ENCODE measurements around the gene PDGFRB. TPM values are rescaled to one million over a fixed set of nuclear protein-coding genes. Genes with fewer than 3 reads are reported as not detected.

PDGFRB gene
- total RNA-seq, 1 donor = 531 TPM

DNA sequence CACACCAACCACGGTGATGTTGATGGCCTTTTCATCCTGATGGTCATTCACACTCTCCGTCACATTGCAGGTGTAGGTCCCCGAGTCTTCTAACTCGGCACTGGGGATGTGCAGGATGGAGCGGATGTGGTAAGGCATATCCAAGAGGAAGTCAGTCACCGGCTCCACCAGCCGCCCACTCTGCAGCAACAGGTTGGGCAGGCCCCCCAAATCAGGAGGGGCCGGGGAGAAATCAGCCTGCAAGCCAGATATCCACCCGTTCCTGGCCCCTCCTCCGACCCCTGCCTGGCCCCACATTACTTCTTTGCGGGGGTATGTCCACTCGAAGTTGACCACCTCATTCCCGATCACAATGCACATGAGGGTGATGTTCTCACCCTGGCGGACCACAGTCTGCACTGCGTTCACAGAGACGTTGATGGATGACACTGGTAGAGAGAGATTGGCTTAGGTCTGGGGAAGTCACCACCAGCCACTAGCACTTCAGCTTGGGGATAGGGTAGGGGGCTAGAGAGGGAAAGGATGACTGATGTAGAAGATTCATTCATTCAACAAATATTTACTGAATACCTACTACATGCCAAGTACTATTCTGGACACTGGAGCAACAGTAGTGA lies 22.0 kb downstream of the PDGFRB start:
- TF ChIP-seq, protein P1, sequence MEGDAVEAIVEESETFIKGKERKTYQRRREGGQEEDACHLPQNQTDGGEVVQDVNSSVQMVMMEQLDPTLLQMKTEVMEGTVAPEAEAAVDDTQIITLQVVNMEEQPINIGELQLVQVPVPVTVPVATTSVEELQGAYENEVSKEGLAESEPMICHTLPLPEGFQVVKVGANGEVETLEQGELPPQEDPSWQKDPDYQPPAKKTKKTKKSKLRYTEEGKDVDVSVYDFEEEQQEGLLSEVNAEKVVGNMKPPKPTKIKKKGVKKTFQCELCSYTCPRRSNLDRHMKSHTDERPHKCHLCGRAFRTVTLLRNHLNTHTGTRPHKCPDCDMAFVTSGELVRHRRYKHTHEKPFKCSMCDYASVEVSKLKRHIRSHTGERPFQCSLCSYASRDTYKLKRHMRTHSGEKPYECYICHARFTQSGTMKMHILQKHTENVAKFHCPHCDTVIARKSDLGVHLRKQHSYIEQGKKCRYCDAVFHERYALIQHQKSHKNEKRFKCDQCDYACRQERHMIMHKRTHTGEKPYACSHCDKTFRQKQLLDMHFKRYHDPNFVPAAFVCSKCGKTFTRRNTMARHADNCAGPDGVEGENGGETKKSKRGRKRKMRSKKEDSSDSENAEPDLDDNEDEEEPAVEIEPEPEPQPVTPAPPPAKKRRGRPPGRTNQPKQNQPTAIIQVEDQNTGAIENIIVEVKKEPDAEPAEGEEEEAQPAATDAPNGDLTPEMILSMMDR (IDR thresholded peaks at IDR 0.05; ENCODE audit: extremely low read depth, low read depth, low read length) = no peak
- H3K36me3 ChIP-seq (ENCODE audit: insufficient read depth, low read length) = peaks cover 78% of the 10 kb centered on the region
- H3K9me3 ChIP-seq (ENCODE audit: low read depth, low read length) = no peaks in the 10 kb centered on the region
- no peaks in the 10 kb centered on the region for H4K20me1 ChIP-seq (ENCODE audit: insufficient read depth, low read length)
- H3K4me2 ChIP-seq (ENCODE audit: insufficient read depth, low read length) = no peak overlapping the region
- DNase-seq (ENCODE audit: insufficient read length, low spot score, missing footprints) = peak; percentile 52
- peaks cover 43% of the 10 kb centered on the region for H3K79me2 ChIP-seq (ENCODE audit: insufficient read depth, low read length)
- no peak overlapping the region for H2AFZ ChIP-seq (ENCODE audit: low read length)
- H3K27ac ChIP-seq (ENCODE audit: low read depth, low read length) = no peak overlapping the region
- peaks cover 50% of the 10 kb centered on the region for H3K4me1 ChIP-seq (ENCODE audit: insufficient read depth, low read length)
- no peaks in the 10 kb centered on the region for H3K27me3 ChIP-seq (ENCODE audit: insufficient read depth, low read length)
- H3K4me3 ChIP-seq (ENCODE audit: insufficient read depth, low read length) = no peak overlapping the region

DNA sequence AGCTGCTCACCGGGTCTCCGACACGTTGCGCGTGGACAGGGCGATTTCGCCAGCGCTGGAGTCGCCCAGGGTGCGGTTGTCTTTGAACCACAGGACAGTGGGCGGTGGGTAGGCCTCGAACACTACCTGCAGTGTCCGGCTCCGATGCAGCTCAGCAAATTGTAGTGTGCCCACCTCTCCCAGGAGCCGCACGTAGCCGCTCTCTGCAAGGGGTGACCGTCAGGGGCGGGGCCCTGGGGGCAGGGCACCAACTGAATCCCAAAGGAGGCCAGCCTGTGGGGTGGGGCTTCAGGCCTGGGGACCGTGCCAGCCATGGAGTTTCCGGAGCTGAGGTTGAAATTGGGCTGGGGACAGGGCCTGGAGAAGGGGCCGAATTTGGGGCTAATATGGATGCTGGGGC lies 22.9 kb downstream of the PDGFRB start:
- Histone ChIP-seq H3K27me3 (ENCODE audit: insufficient read depth, low read length) (no peaks in the 10 kb centered on the region), H3K4me2 (ENCODE audit: insufficient read depth, low read length) (no peak overlapping the region), H3K4me3 (ENCODE audit: insufficient read depth, low read length) (no peak overlapping the region), H3K4me1 (ENCODE audit: insufficient read depth, low read length) (peaks cover 41% of the 10 kb centered on the region), H3K27ac (ENCODE audit: low read depth, low read length) (no peak overlapping the region), H3K79me2 (ENCODE audit: insufficient read depth, low read length) (peaks cover 39% of the 10 kb centered on the region), H3K36me3 (ENCODE audit: insufficient read depth, low read length) (peaks cover 87% of the 10 kb centered on the region), H4K20me1 (ENCODE audit: insufficient read depth, low read length) (no peaks in the 10 kb centered on the region), H3K9me3 (ENCODE audit: low read depth, low read length) (no peaks in the 10 kb centered on the region), H2AFZ (ENCODE audit: low read length) (no peak overlapping the region)
- DNase-seq (ENCODE audit: insufficient read length, low spot score, missing footprints) = peak; percentile 52
- TF ChIP-seq, protein P1 (IDR thresholded peaks at IDR 0.05; ENCODE audit: extremely low read depth, low read depth, low read length) = no peak

DNA sequence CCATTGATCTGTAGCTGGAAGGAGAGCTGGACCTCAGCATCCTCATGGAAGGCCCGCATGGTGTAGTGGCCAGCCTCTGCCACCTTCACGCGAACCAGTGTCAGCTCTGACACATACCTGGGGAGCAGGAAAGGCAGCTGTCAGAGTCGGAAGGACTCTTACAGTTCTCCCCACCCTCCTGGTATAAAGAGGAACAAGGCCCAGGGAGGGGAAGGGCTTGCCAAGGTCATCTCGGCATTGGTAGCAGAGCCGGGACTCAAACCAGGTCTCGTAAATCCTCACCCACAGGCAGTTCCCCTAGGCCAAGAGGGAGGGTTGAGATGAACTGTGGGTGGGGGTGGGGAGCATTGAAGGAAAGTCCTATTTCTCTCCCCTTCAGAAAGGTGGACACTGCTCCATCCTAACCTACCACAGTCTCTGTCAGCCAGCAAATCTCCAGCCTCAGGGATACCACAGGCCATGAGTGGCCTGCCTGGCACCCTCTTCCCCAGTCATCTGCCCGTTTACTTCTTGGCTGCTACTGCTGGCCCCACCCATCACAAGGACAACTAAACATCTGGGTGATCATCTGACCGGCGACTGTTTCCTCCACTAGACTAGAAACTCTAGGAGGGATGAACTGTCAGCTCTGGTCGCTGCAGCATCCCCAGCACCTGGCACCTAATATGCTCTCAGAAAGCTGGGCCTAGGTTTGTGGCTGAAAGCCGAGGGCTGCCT lies 23.5 kb downstream of the PDGFRB start:
- H3K4me1 ChIP-seq (ENCODE audit: insufficient read depth, low read length) = peaks cover 35% of the 10 kb centered on the region
- no peaks in the 10 kb centered on the region for H4K20me1 ChIP-seq (ENCODE audit: insufficient read depth, low read length)
- peak; percentile 92 for DNase-seq (ENCODE audit: insufficient read length, low spot score, missing footprints)
- no peak overlapping the region for H3K4me2 ChIP-seq (ENCODE audit: insufficient read depth, low read length)
- no peak overlapping the region for H2AFZ ChIP-seq (ENCODE audit: low read length)
- peaks cover 91% of the 10 kb centered on the region for H3K36me3 ChIP-seq (ENCODE audit: insufficient read depth, low read length)
- peaks cover 33% of the 10 kb centered on the region for H3K79me2 ChIP-seq (ENCODE audit: insufficient read depth, low read length)
- no peak overlapping the region for H3K4me3 ChIP-seq (ENCODE audit: insufficient read depth, low read length)
- TF ChIP-seq, protein P1 (IDR thresholded peaks at IDR 0.05; ENCODE audit: extremely low read depth, low read depth, low read length) = no peak
- no peaks in the 10 kb centered on the region for H3K9me3 ChIP-seq (ENCODE audit: low read depth, low read length)
- H3K27me3 ChIP-seq (ENCODE audit: insufficient read depth, low read length) = no peaks in the 10 kb centered on the region
- H3K27ac ChIP-seq (ENCODE audit: low read depth, low read length) = peak overlapping the region; percentile 25

DNA sequence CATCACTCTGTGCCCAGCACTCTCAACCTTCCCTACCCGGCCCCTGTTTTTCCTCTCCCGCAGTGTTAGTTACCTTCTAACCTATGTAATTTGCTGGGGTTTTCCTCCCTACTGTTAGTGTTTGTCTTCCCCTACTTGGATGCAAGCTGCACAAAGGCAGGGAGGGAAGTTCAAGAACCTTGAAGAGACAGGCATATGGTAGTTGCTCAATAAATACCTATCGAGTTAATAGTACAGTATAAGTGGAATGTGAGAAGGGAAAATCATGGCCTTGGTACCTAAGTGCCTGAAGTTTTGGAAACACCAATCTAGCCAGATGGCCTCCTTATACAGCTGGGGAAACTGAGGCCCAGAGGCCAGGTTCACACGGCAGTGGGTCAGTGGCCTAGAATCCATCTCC lies 24.2 kb downstream of the PDGFRB start:
- H3K79me2 ChIP-seq (ENCODE audit: insufficient read depth, low read length) = peaks cover 27% of the 10 kb centered on the region
- H3K27me3 ChIP-seq (ENCODE audit: insufficient read depth, low read length) = no peaks in the 10 kb centered on the region
- H3K4me1 ChIP-seq (ENCODE audit: insufficient read depth, low read length) = peaks cover 30% of the 10 kb centered on the region
- H3K4me2 ChIP-seq (ENCODE audit: insufficient read depth, low read length) = no peak overlapping the region
- H2AFZ ChIP-seq (ENCODE audit: low read length) = no peak overlapping the region
- no peaks in the 10 kb centered on the region for H4K20me1 ChIP-seq (ENCODE audit: insufficient read depth, low read length)
- TF ChIP-seq, protein P1 (IDR thresholded peaks at IDR 0.05; ENCODE audit: extremely low read depth, low read depth, low read length) = no peak
- peak overlapping the region; percentile 25 for H3K27ac ChIP-seq (ENCODE audit: low read depth, low read length)
- no peaks in the 10 kb centered on the region for H3K9me3 ChIP-seq (ENCODE audit: low read depth, low read length)
- H3K4me3 ChIP-seq (ENCODE audit: insufficient read depth, low read length) = no peak overlapping the region
- peak; percentile 69 for DNase-seq (ENCODE audit: insufficient read length, low spot score, missing footprints)
- H3K36me3 ChIP-seq (ENCODE audit: insufficient read depth, low read length) = peaks cover 97% of the 10 kb centered on the region
